GM23338 (cell line): ENCODE measurements around the gene NKAPD1. TPM values are rescaled to one million over a fixed set of nuclear protein-coding genes. Genes with fewer than 3 reads are reported as not detected.

Experiments used
- ATAC-seq: fragments of 200-7000 bp; cut with Tn5 transposase; 3 replicates; pipeline ENCODE4 v1.9.1; 2020
- DNase-seq: peaks from one replicate; pipeline ENCODE4 v3.0.0-alpha.2; 2015; ENCODE audit warnings: low spot score
- H2AFZ ChIP-seq: fragments of 200-600 bp; sonication (generic); 2 replicates; pipeline ENCODE4 v1.8.0; 2016; ENCODE audit warnings: antibody characterized with exemption, mild to moderate bottlenecking, moderate library complexity
- H3F3A ChIP-seq: fragments of 200-600 bp; sonication (generic); replicated peaks from 2 replicates; pipeline ENCODE4 v1.8.0; 2017; ENCODE audit warnings: antibody characterized with exemption, mixed run types, low read depth
- H3K27ac ChIP-seq: fragments of 200-600 bp; sonication (generic); 2 replicates; pipeline ENCODE4 v1.6.1; 2016; ENCODE audit warnings: low read depth
- H3K27me3 ChIP-seq: fragments of 200-600 bp; sonication (generic); 2 replicates; pipeline ENCODE4 v1.8.0; 2016; ENCODE audit warnings: mild to moderate bottlenecking, mixed run types, moderate library complexity; ENCODE audit not compliant: insufficient read depth
- H3K36me3 ChIP-seq: fragments of 200-600 bp; sonication (generic); 2 replicates; pipeline ENCODE4 v1.8.0; 2016; ENCODE audit warnings: mild to moderate bottlenecking; ENCODE audit not compliant: insufficient read depth
- H3K4me1 ChIP-seq: fragments of 200-600 bp; sonication (generic); 2 replicates; pipeline ENCODE4 v1.8.0; 2016; ENCODE audit warnings: mild to moderate bottlenecking, moderate library complexity; ENCODE audit not compliant: insufficient read depth
- H3K4me2 ChIP-seq: fragments of 200-600 bp; sonication (generic); 2 replicates; pipeline ENCODE4 v1.7.1; 2017; ENCODE audit warnings: mixed run types
- H3K4me3 ChIP-seq: fragments of 200-600 bp; sonication (generic); 2 replicates; pipeline ENCODE4 v1.6.1; 2016; ENCODE audit warnings: mixed run types
- H3K79me2 ChIP-seq: fragments of 200-600 bp; sonication (generic); replicated peaks from 2 replicates; pipeline ENCODE4 v1.8.0; 2017; ENCODE audit warnings: mild to moderate bottlenecking; ENCODE audit not compliant: insufficient read depth
- H3K9me2 ChIP-seq: fragments of 200-600 bp; sonication (generic); 2 replicates; pipeline ENCODE4 v1.8.0; 2017; ENCODE audit not compliant: insufficient read depth
- H4K20me1 ChIP-seq: fragments of 200-600 bp; sonication (generic); replicated peaks from 2 replicates; pipeline ENCODE4 v1.8.0; 2017; ENCODE audit warnings: mild to moderate bottlenecking; ENCODE audit not compliant: insufficient read depth
- H3K27ac Mint-ChIP-seq: 2 replicates; pipeline ENCODE4 v1.8.0; 2020; ENCODE audit warnings: inconsistent platforms, mild to moderate bottlenecking, moderate library complexity, mixed read lengths
- H3K27me3 Mint-ChIP-seq: 3 replicates; pipeline ENCODE4 v1.8.0; 2022; ENCODE audit warnings: low read depth, mild to moderate bottlenecking, moderate library complexity, mixed read lengths, inconsistent platforms; ENCODE audit not compliant: insufficient read depth, poor library complexity
- H3K36me3 Mint-ChIP-seq: 3 replicates; pipeline ENCODE4 v1.8.0; 2021; ENCODE audit warnings: low read depth, mild to moderate bottlenecking, inconsistent platforms, moderate library complexity, mixed read lengths
- H3K4me1 Mint-ChIP-seq: 3 replicates; pipeline ENCODE4 v1.8.0; 2020; ENCODE audit warnings: mild to moderate bottlenecking, inconsistent platforms, mixed read lengths
- H3K4me3 Mint-ChIP-seq: 3 replicates; pipeline ENCODE4 v1.8.0; 2021; ENCODE audit warnings: moderate library complexity, mild to moderate bottlenecking, inconsistent platforms, mixed read lengths
- H3K9me3 Mint-ChIP-seq: 3 replicates; pipeline ENCODE4 v1.8.0; 2020; ENCODE audit warnings: moderate library complexity, mild to moderate bottlenecking, inconsistent platforms, mixed read lengths
- CTCF ChIP-seq, 2 experiments: fragments of 200-600 bp in 1 of 2; sonication (generic) in 1 of 2; conservative IDR thresholded peaks; 2 replicates each; pipeline versions ENCODE4 v1.5.1 to v1.6.1; 2016 to 2017; ENCODE audit warnings: antibody characterized with exemption in 2 of 2, low read depth in 2 of 2, mild to moderate bottlenecking in 2 of 2, moderate library complexity in 1 of 2
- EZH2 ChIP-seq: fragments of 200-600 bp; sonication (generic); IDR thresholded peaks from one replicate; pipeline ENCODE4 v1.8.0; 2017; ENCODE audit warnings: antibody characterized with exemption, mild to moderate bottlenecking, low read depth; ENCODE audit not compliant: unreplicated experiment
- EZH2phosphoT487 ChIP-seq: fragments of 200-600 bp; sonication (generic); IDR thresholded peaks from one replicate; pipeline ENCODE4 v1.8.1; 2018; ENCODE audit warnings: antibody characterized with exemption; ENCODE audit not compliant: unreplicated experiment
- JUNB ChIP-seq: IDR thresholded peaks from one replicate; pipeline ENCODE4 v1.6.1; 2016; ENCODE audit warnings: antibody characterized with exemption; ENCODE audit not compliant: unreplicated experiment
- NANOG ChIP-seq: IDR thresholded peaks from 2 replicates; pipeline ENCODE4 v1.6.1; 2016; ENCODE audit warnings: antibody characterized with exemption, borderline replicate concordance
- STAT1 ChIP-seq: IDR thresholded peaks from one replicate; pipeline ENCODE4 v1.6.1; 2016; ENCODE audit warnings: antibody characterized with exemption; ENCODE audit not compliant: unreplicated experiment
- ZNF114 ChIP-seq: fragments of 250-450 bp; sonication (Bioruptor Pico); IDR thresholded peaks from 2 replicates; pipeline ENCODE4 v1.5.0; 2020; ENCODE audit warnings: mild to moderate bottlenecking, moderate library complexity
- ZNF331 ChIP-seq: fragments of 250-450 bp; sonication (Bioruptor Pico); IDR thresholded peaks from 2 replicates; pipeline ENCODE4 v1.5.0; 2020; ENCODE audit warnings: low read depth, mild to moderate bottlenecking, moderate library complexity
- polyA plus RNA-seq: library from polyadenylated mRNA; unstranded; fragments of >200 nt; fragmentation: Nextera tagmentation; extraction: Ambion mirVana; gene quantifications from 2 replicates; pipeline ENCODE4 v1.2.1, GENCODE V29; 2016
- total RNA-seq: library from RNA; depleted of rRNA; stranded (reverse); fragments of >200 nt; shearing (Covaris generic); gene quantifications from 2 replicates; pipeline ENCODE4 v1.2.3, GENCODE V29; 2014
- TF ChIP-seq, protein P1 (sequence below): fragments of 250-450 bp; sonication (Bioruptor Pico); IDR thresholded peaks from 2 replicates; pipeline ENCODE4 v1.5.0; 2020; ENCODE audit warnings: mild to moderate bottlenecking, moderate library complexity
- TF ChIP-seq, protein P2 (sequence below): IDR thresholded peaks from 2 replicates; pipeline ENCODE4 v1.6.1; 2016; ENCODE audit warnings: antibody characterized with exemption

Gene NKAPD1
- total and polyA plus RNA-seq, 2 experiments from 2014 or later = 14.6 to 40.6 TPM

GRCh38 chr11:112037527-112037926 lies 36.6 kb upstream of the NKAPD1 start:
- Histone ChIP-seq H3F3A (no peaks in the 10 kb centered on the region), H3K4me2 (no peak overlapping the region), H3K4me1 (no peaks in the 10 kb centered on the region), H3K4me3 (no peak overlapping the region), H3K9me2 (no peaks in the 10 kb centered on the region), H2AFZ (no peak overlapping the region), H3K36me3 (peaks cover 63% of the 10 kb centered on the region), H3K79me2 (peaks cover 16% of the 10 kb centered on the region), H4K20me1 (peaks cover 10% of the 10 kb centered on the region), H3K27ac (no peak overlapping the region), H3K27me3 (no peaks in the 10 kb centered on the region)
- TF ChIP-seq ZNF331 (CRISPR knock-in tag) (no peak), ZNF114 (CRISPR knock-in tag) (no peak), CTCF (conservative IDR thresholded peaks at IDR 0.05; ENCODE audit: low read depth in 2 of 2) (no peak), STAT1 (no peak), EZH2phosphoT487 (no peak), EZH2 (no peak), NANOG (no peak), JUNB (no peak)
- TF ChIP-seq, protein P1, sequence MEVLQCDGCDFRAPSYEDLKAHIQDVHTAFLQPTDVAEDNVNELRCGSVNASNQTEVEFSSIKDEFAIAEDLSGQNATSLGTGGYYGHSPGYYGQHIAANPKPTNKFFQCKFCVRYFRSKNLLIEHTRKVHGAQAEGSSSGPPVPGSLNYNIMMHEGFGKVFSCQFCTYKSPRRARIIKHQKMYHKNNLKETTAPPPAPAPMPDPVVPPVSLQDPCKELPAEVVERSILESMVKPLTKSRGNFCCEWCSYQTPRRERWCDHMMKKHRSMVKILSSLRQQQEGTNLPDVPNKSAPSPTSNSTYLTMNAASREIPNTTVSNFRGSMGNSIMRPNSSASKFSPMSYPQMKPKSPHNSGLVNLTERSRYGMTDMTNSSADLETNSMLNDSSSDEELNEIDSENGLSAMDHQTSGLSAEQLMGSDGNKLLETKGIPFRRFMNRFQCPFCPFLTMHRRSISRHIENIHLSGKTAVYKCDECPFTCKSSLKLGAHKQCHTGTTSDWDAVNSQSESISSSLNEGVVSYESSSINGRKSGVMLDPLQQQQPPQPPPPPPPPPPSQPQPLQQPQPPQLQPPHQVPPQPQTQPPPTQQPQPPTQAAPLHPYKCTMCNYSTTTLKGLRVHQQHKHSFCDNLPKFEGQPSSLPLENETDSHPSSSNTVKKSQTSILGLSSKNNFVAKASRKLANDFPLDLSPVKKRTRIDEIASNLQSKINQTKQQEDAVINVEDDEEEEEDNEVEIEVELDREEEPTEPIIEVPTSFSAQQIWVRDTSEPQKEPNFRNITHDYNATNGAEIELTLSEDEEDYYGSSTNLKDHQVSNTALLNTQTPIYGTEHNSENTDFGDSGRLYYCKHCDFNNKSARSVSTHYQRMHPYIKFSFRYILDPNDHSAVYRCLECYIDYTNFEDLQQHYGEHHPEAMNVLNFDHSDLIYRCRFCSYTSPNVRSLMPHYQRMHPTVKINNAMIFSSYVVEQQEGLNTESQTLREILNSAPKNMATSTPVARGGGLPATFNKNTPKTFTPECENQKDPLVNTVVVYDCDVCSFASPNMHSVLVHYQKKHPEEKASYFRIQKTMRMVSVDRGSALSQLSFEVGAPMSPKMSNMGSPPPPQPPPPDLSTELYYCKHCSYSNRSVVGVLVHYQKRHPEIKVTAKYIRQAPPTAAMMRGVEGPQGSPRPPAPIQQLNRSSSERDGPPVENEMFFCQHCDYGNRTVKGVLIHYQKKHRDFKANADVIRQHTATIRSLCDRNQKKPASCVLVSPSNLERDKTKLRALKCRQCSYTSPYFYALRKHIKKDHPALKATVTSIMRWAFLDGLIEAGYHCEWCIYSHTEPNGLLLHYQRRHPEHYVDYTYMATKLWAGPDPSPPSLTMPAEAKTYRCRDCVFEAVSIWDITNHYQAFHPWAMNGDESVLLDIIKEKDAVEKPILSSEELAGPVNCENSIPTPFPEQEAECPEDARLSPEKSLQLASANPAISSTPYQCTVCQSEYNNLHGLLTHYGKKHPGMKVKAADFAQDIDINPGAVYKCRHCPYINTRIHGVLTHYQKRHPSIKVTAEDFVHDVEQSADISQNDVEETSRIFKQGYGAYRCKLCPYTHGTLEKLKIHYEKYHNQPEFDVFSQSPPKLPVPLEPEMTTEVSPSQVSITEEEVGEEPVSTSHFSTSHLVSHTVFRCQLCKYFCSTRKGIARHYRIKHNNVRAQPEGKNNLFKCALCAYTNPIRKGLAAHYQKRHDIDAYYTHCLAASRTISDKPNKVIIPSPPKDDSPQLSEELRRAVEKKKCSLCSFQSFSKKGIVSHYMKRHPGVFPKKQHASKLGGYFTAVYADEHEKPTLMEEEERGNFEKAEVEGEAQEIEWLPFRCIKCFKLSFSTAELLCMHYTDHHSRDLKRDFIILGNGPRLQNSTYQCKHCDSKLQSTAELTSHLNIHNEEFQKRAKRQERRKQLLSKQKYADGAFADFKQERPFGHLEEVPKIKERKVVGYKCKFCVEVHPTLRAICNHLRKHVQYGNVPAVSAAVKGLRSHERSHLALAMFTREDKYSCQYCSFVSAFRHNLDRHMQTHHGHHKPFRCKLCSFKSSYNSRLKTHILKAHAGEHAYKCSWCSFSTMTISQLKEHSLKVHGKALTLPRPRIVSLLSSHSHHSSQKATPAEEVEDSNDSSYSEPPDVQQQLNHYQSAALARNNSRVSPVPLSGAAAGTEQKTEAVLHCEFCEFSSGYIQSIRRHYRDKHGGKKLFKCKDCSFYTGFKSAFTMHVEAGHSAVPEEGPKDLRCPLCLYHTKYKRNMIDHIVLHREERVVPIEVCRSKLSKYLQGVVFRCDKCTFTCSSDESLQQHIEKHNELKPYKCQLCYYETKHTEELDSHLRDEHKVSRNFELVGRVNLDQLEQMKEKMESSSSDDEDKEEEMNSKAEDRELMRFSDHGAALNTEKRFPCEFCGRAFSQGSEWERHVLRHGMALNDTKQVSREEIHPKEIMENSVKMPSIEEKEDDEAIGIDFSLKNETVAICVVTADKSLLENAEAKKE (CRISPR knock-in tag) = no peak
- TF ChIP-seq, protein P2, sequence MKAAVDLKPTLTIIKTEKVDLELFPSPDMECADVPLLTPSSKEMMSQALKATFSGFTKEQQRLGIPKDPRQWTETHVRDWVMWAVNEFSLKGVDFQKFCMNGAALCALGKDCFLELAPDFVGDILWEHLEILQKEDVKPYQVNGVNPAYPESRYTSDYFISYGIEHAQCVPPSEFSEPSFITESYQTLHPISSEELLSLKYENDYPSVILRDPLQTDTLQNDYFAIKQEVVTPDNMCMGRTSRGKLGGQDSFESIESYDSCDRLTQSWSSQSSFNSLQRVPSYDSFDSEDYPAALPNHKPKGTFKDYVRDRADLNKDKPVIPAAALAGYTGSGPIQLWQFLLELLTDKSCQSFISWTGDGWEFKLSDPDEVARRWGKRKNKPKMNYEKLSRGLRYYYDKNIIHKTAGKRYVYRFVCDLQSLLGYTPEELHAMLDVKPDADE = no peak
- no peak for ATAC-seq
- Mint-ChIP-seq H3K4me1 (no peaks in the 10 kb centered on the region), H3K27me3 (no peaks in the 10 kb centered on the region), H3K4me3 (no peak overlapping the region), H3K36me3 (peaks cover 65% of the 10 kb centered on the region), H3K9me3 (no peaks in the 10 kb centered on the region), H3K27ac (no peak overlapping the region)
- no peak for DNase-seq
